ENCODE data around the gene OLFML2A. TPM values are rescaled to one million over a fixed set of nuclear protein-coding genes. Genes with fewer than 3 reads are reported as not detected.

Gene OLFML2A
- total and polyA plus RNA-seq, 2 donors, result 2.9 to 3.1 TPM

GRCh38 chr9:124809741-124810500 is 33.0 kb downstream of the OLFML2A start:
- no peak overlapping the region for H3K27ac ChIP-seq (ENCODE audit: low read depth in 1 of 2, low read length in 1 of 2)
- 97% methylated on average over 60 of the region's 60 CpGs for WGBS
- no peak for DNase-seq (ENCODE audit: low read depth in 6 of 9, low spot score in 9 of 9)

GRCh38 chr9:124810663-124811355 is 33.9 kb downstream of the OLFML2A start:
- H3K4me1 ChIP-seq (ENCODE audit: control insufficient read depth in 2 of 2, insufficient read depth in 2 of 2, low read length in 2 of 2), result no peaks in the 10 kb centered on the region
- H3K9me3 ChIP-seq (ENCODE audit: control insufficient read depth in 2 of 2, insufficient read depth in 1 of 2, low read length in 1 of 2), result no peaks in the 10 kb centered on the region
- no peak overlapping the region for H3K4me3 ChIP-seq (ENCODE audit: low read length in 2 of 2)
- WGBS, result 92% methylated on average over 12 of the region's 12 CpGs
- no peak for DNase-seq (ENCODE audit: low read depth in 6 of 9, low spot score in 9 of 9)
- no peaks in the 10 kb centered on the region for H3K36me3 ChIP-seq (ENCODE audit: control insufficient read depth in 2 of 2, insufficient read depth in 2 of 2, low read length in 1 of 2)
- no peaks in the 10 kb centered on the region for H3K27me3 ChIP-seq (ENCODE audit: control insufficient read depth in 2 of 2, insufficient read depth in 1 of 2, low read length in 1 of 2)
- H3K27ac ChIP-seq (ENCODE audit: low read depth in 1 of 2, low read length in 1 of 2), result no peak overlapping the region

More at GRCh38 chr9:124809741-124810500, 33.0 kb downstream of the OLFML2A start:
- Histone ChIP-seq H3K36me3 (ENCODE audit: control insufficient read depth in 2 of 2, insufficient read depth in 2 of 2, low read length in 1 of 2) (no peaks in the 10 kb centered on the region), H3K4me3 (ENCODE audit: low read length in 2 of 2) (no peak overlapping the region), H3K4me1 (ENCODE audit: control insufficient read depth in 2 of 2, insufficient read depth in 2 of 2, low read length in 2 of 2) (no peaks in the 10 kb centered on the region), H3K9me3 (ENCODE audit: control insufficient read depth in 2 of 2, insufficient read depth in 1 of 2, low read length in 1 of 2) (no peaks in the 10 kb centered on the region), H3K27me3 (ENCODE audit: control insufficient read depth in 2 of 2, insufficient read depth in 1 of 2, low read length in 1 of 2) (no peaks in the 10 kb centered on the region)

- Histone ChIP-seq H3K9me3 (ENCODE audit: control insufficient read depth in 2 of 2, insufficient read depth in 1 of 2, low read length in 1 of 2) (no peaks in the 10 kb centered on the region), H3K27ac (ENCODE audit: low read depth in 1 of 2, low read length in 1 of 2) (no peak overlapping the region), H3K4me3 (ENCODE audit: low read length in 2 of 2) (no peak overlapping the region), H3K4me1 (ENCODE audit: control insufficient read depth in 2 of 2, insufficient read depth in 2 of 2, low read length in 2 of 2) (peaks cover 0 to 1% of the 10 kb centered on the region in 2 donors), H3K36me3 (ENCODE audit: control insufficient read depth in 2 of 2, insufficient read depth in 2 of 2, low read length in 1 of 2) (no peaks in the 10 kb centered on the region), H3K27me3 (ENCODE audit: control insufficient read depth in 2 of 2, insufficient read depth in 1 of 2, low read length in 1 of 2) (no peaks in the 10 kb centered on the region)
- no peak for DNase-seq (ENCODE audit: low read depth in 6 of 9, low spot score in 9 of 9)
- WGBS, result 89% methylated on average over 6 of the region's 6 CpGs
These were observed 35.5 kb downstream of the OLFML2A start for GRCh38 chr9:124812441-124812876.

GRCh38 chr9:124813041-124813440 is 36.1 kb downstream of the OLFML2A start:
- H3K4me1 ChIP-seq (ENCODE audit: control insufficient read depth in 2 of 2, insufficient read depth in 2 of 2, low read length in 2 of 2), result peaks cover 0 to 7% of the 10 kb centered on the region in 2 donors
- no peak overlapping the region for H3K27ac ChIP-seq (ENCODE audit: low read depth in 1 of 2, low read length in 1 of 2)
- 97% methylated on average over 7 of the region's 7 CpGs for WGBS
- DNase-seq (ENCODE audit: low read depth in 6 of 9, low spot score in 9 of 9), result no peak
- no peaks in the 10 kb centered on the region for H3K9me3 ChIP-seq (ENCODE audit: control insufficient read depth in 2 of 2, insufficient read depth in 1 of 2, low read length in 1 of 2)
- H3K27me3 ChIP-seq (ENCODE audit: control insufficient read depth in 2 of 2, insufficient read depth in 1 of 2, low read length in 1 of 2), result no peaks in the 10 kb centered on the region
- H3K36me3 ChIP-seq (ENCODE audit: control insufficient read depth in 2 of 2, insufficient read depth in 2 of 2, low read length in 1 of 2), result no peaks in the 10 kb centered on the region
- no peak overlapping the region for H3K4me3 ChIP-seq (ENCODE audit: low read length in 2 of 2)

- Histone ChIP-seq H3K36me3 (ENCODE audit: control insufficient read depth in 2 of 2, insufficient read depth in 2 of 2, low read length in 1 of 2) (no peaks in the 10 kb centered on the region), H3K4me1 (ENCODE audit: control insufficient read depth in 2 of 2, insufficient read depth in 2 of 2, low read length in 2 of 2) (peaks cover 2 to 13% of the 10 kb centered on the region in 2 donors), H3K4me3 (ENCODE audit: low read length in 2 of 2) (no peak overlapping the region), H3K27me3 (ENCODE audit: control insufficient read depth in 2 of 2, insufficient read depth in 1 of 2, low read length in 1 of 2) (no peaks in the 10 kb centered on the region), H3K9me3 (ENCODE audit: control insufficient read depth in 2 of 2, insufficient read depth in 1 of 2, low read length in 1 of 2) (no peaks in the 10 kb centered on the region), H3K27ac (ENCODE audit: low read depth in 1 of 2, low read length in 1 of 2) (no peak overlapping the region)
- DNase-seq (ENCODE audit: low read depth in 6 of 9, low spot score in 9 of 9), result no peak
- WGBS, result 94% methylated on average over 11 of the region's 11 CpGs
These were observed 36.7 kb downstream of the OLFML2A start for GRCh38 chr9:124813501-124814163.

- DNase-seq (ENCODE audit: low read depth in 6 of 9, low spot score in 9 of 9), result no peak
- H3K4me1 ChIP-seq (ENCODE audit: control insufficient read depth in 2 of 2, insufficient read depth in 2 of 2, low read length in 2 of 2), result peaks cover 5 to 18% of the 10 kb centered on the region in 2 donors
- H3K27ac ChIP-seq (ENCODE audit: low read depth in 1 of 2, low read length in 1 of 2), result no peak overlapping the region
- WGBS, result 92% methylated on average over 5 of the region's 5 CpGs
- H3K36me3 ChIP-seq (ENCODE audit: control insufficient read depth in 2 of 2, insufficient read depth in 2 of 2, low read length in 1 of 2), result no peaks in the 10 kb centered on the region
- H3K9me3 ChIP-seq (ENCODE audit: control insufficient read depth in 2 of 2, insufficient read depth in 1 of 2, low read length in 1 of 2), result no peaks in the 10 kb centered on the region
- no peaks in the 10 kb centered on the region for H3K27me3 ChIP-seq (ENCODE audit: control insufficient read depth in 2 of 2, insufficient read depth in 1 of 2, low read length in 1 of 2)
- no peak overlapping the region for H3K4me3 ChIP-seq (ENCODE audit: low read length in 2 of 2)
These were observed 37.2 kb downstream of the OLFML2A start for GRCh38 chr9:124814164-124814535.

GRCh38 chr9:124815601-124816000 is 38.7 kb downstream of the OLFML2A start:
- Histone ChIP-seq H3K27me3 (ENCODE audit: control insufficient read depth in 2 of 2, insufficient read depth in 1 of 2, low read length in 1 of 2) (no peaks in the 10 kb centered on the region), H3K4me3 (ENCODE audit: low read length in 2 of 2) (no peak overlapping the region), H3K4me1 (ENCODE audit: control insufficient read depth in 2 of 2, insufficient read depth in 2 of 2, low read length in 2 of 2) (peaks cover 5 to 23% of the 10 kb centered on the region in 2 donors), H3K36me3 (ENCODE audit: control insufficient read depth in 2 of 2, insufficient read depth in 2 of 2, low read length in 1 of 2) (no peaks in the 10 kb centered on the region), H3K27ac (ENCODE audit: low read depth in 1 of 2, low read length in 1 of 2) (no peak overlapping the region), H3K9me3 (ENCODE audit: control insufficient read depth in 2 of 2, insufficient read depth in 1 of 2, low read length in 1 of 2) (no peaks in the 10 kb centered on the region)
- DNase-seq (ENCODE audit: low read depth in 6 of 9, low spot score in 9 of 9), result no peak
- 98% methylated on average over 5 of the region's 5 CpGs for WGBS

- Histone ChIP-seq H3K36me3 (ENCODE audit: control insufficient read depth in 2 of 2, insufficient read depth in 2 of 2, low read length in 1 of 2) (no peaks in the 10 kb centered on the region), H3K4me1 (ENCODE audit: control insufficient read depth in 2 of 2, insufficient read depth in 2 of 2, low read length in 2 of 2) (peaks cover 5 to 23% of the 10 kb centered on the region in 2 donors), H3K27ac (ENCODE audit: low read depth in 1 of 2, low read length in 1 of 2) (peak overlapping the region; percentile 34 to 69), H3K9me3 (ENCODE audit: control insufficient read depth in 2 of 2, insufficient read depth in 1 of 2, low read length in 1 of 2) (no peaks in the 10 kb centered on the region), H3K4me3 (ENCODE audit: low read length in 2 of 2) (no peak overlapping the region), H3K27me3 (ENCODE audit: control insufficient read depth in 2 of 2, insufficient read depth in 1 of 2, low read length in 1 of 2) (no peaks in the 10 kb centered on the region)
- WGBS, result 55% methylated on average over 18 of the region's 18 CpGs
- DNase-seq (ENCODE audit: low read depth in 6 of 9, low spot score in 9 of 9), result peak in 1 of 9 donors; percentile 40
These were observed 41.7 kb downstream of the OLFML2A start for GRCh38 chr9:124818431-124819281.
